GM12878 (cell line): ENCODE data around the gene GAGE10. TPM values are rescaled to one million over a fixed set of nuclear protein-coding genes. Genes with fewer than 3 reads are reported as not detected.

ENCODE experiments used
- ATAC-seq: fragments of 200-7000 bp; cut with Tn5 transposase; 3 replicates; pipeline ENCODE4 v1.9.1; 2020; ENCODE audit warnings: mild to moderate bottlenecking, moderate library complexity
- BruUV-seq: library from RNA; stranded (reverse); fragments of 400-500 nt; replicated peaks from 2 replicates; lab custom pipeline; 2021; lab: Mats Ljungman, UMichigan
- CTCF ChIA-PET: fragments of 300-600 bp; sonication (Branson Sonifier 250); formaldehyde crosslinking; extraction: SDS; loops from one replicate; lab custom pipeline; 2021; ENCODE audit warnings: inconsistent platforms; lab: Yijun Ruan, JAX
- POLR2A ChIA-PET: fragments of 350-600 bp; formaldehyde crosslinking; extraction: SDS; loops from one replicate; lab custom pipeline; 2021; ENCODE audit warnings: inconsistent platforms; lab: Charles Lee
- RAD21 ChIA-PET: fragments of 300-600 bp; sonication (Branson Sonifier 250); formaldehyde crosslinking; loops from one replicate; lab custom pipeline; 2023; ENCODE audit warnings: antibody characterized with exemption; ENCODE audit not compliant: unreplicated experiment; lab: Charles Lee
- SMC1A ChIA-PET: fragments of 300-600 bp; sonication (Branson Sonifier 250); formaldehyde crosslinking; loops from one replicate; lab custom pipeline; 2023; ENCODE audit not compliant: unreplicated experiment, uncharacterized antibody; lab: Charles Lee
- DNase-seq: peaks from one replicate; pipeline ENCODE4 v3.0.0-alpha.2; 2011; ENCODE audit warnings: low read depth, low spot score
- FAIRE-seq: peaks from 3 replicates; lab custom pipeline; 2011; peaks lifted over from hg19 to GRCh38; lab: Jason Lieb, UNC
- H2AFZ ChIP-seq: 2 replicates; pipeline ENCODE4 v1.6.0; 2011; ENCODE audit warnings: low read depth, low read length, control low read depth; ENCODE audit not compliant: control insufficient read depth
- H3K27ac ChIP-seq: 2 replicates; pipeline ENCODE4 v1.5.1; 2011; ENCODE audit warnings: control low read depth; ENCODE audit not compliant: control insufficient read depth, insufficient read depth
- H3K27me3 ChIP-seq, 2 experiments: replicated peaks in 1 of 2; 2 replicates each; pipeline versions ENCODE4 v1.6.0 to v1.6.1; 2011; ENCODE audit warnings: low read length in 1 of 2; ENCODE audit not compliant: control insufficient read depth in 2 of 2, insufficient read depth in 2 of 2
- H3K36me3 ChIP-seq, 2 experiments: 2 replicates each; pipeline ENCODE4 v1.5.1; 2011; ENCODE audit warnings: low read length in 1 of 2; ENCODE audit not compliant: control insufficient read depth in 2 of 2, insufficient read depth in 2 of 2
- H3K4me1 ChIP-seq: 2 replicates; pipeline ENCODE4 v1.6.1; 2011; ENCODE audit warnings: mild to moderate bottlenecking, low read length, moderate library complexity, mixed read lengths; ENCODE audit not compliant: control insufficient read depth, insufficient read depth
- H3K4me2 ChIP-seq: 2 replicates; pipeline ENCODE4 v1.6.0; 2011; ENCODE audit warnings: control low read depth; ENCODE audit not compliant: control insufficient read depth, insufficient read depth
- H3K4me3 ChIP-seq: fragments of 200-600 bp; sonication (generic); 2 replicates; pipeline ENCODE4 v1.5.1; 2016
- H3K79me2 ChIP-seq: 2 replicates; pipeline ENCODE4 v1.6.0; 2011; ENCODE audit warnings: low read length; ENCODE audit not compliant: control insufficient read depth, insufficient read depth
- H3K9ac ChIP-seq: 2 replicates; pipeline ENCODE4 v1.8.0; 2011; ENCODE audit warnings: low read length, control low read depth, mixed read lengths; ENCODE audit not compliant: control insufficient read depth, insufficient read depth
- H3K9me3 ChIP-seq: replicated peaks from 3 replicates; pipeline ENCODE4 v1.5.1; 2011; ENCODE audit warnings: mild to moderate bottlenecking, low read length; ENCODE audit not compliant: control insufficient read depth, insufficient read depth
- H4K20me1 ChIP-seq: 2 replicates; pipeline ENCODE4 v1.6.0; 2011; ENCODE audit not compliant: control insufficient read depth, insufficient read depth
- BHLHE40 ChIP-seq, 2 experiments: fragments of 450-650 bp in 1 of 2; IDR thresholded peaks; 2 replicates each; pipeline ENCODE4 v1.6.1; 2011 to 2017; ENCODE audit warnings: low read depth in 2 of 2, borderline replicate concordance in 1 of 2, improper control_type of control experiment in 1 of 2, low read length in 1 of 2, mild to moderate bottlenecking in 1 of 2
- HDAC6 ChIP-seq: fragments of 200-600 bp; sonication (generic); IDR thresholded peaks from one replicate; pipeline ENCODE4 v1.8.0; 2017; ENCODE audit warnings: antibody characterized with exemption; ENCODE audit not compliant: unreplicated experiment
- USF1 ChIP-seq: IDR thresholded peaks from 2 replicates; pipeline ENCODE4 v1.6.1; 2011; ENCODE audit warnings: borderline replicate concordance, low read depth, mild to moderate bottlenecking, moderate library complexity, mixed read lengths, low read length; ENCODE audit not compliant: insufficient read depth; ENCODE audit errors: extremely low read length
- WGBS: methylation state at CpG from one replicate; pipeline ENCODE4 v1.1.6; 2016; ENCODE audit warnings: low lambda C conversion rate; ENCODE audit not compliant: insufficient replicate concordance, insufficient coverage; ENCODE audit errors: missing lambda C conversion rate; 5-methylcytosine and 5-hydroxymethylcytosine counted together
- in situ Hi-C: fragments of 300-500 bp; cut with MboI; formaldehyde crosslinking; loops from 9 replicates; pipeline ENCODE4 v1.14.3; 2018; ENCODE audit warnings: mixed read lengths
- intact Hi-C: fragments of 100-400 bp; cut with micrococcal nuclease; formaldehyde crosslinking; loops from one replicate; pipeline ENCODE4 v1.14.2; 2022; ENCODE audit not compliant: unreplicated experiment
- polyA plus RNA-seq, 11 experiments: library from polyadenylated mRNA; depleted of rRNA in 4 of 11; unstranded in 6 of 11; stranded (reverse) in 5 of 11; fragments of >200 nt; fragmentation: Nextera tagmentation in 4 of 11; fragmentation: Illumina TruSeq in 1 of 11; extraction: Ambion mirVana in 4 of 11; extraction: Trizol in 1 of 11; gene quantifications; 1 replicate in 1 of 11; 2 replicates in 10 of 11; pipeline versions ENCODE4 v1.2.1 to v1.2.3, GENCODE V29; 2011 to 2016; ENCODE audit warnings: inconsistent platforms in 2 of 11, missing spikeins in 2 of 11, low read depth in 1 of 11
- total RNA-seq, 4 experiments: library from RNA; depleted of rRNA in 3 of 4; stranded (reverse); fragments of >200 nt in 3 of 4; fragmentation: Illumina TruSeq in 1 of 4; extraction: Trizol in 1 of 4; gene quantifications; 2 replicates each; pipeline versions ENCODE4 v1.2.1 to v1.2.3, GENCODE V29; 2013 to 2021
- TF ChIP-seq, protein P1 (sequence below): IDR thresholded peaks from 2 replicates; pipeline ENCODE4 v1.6.1; 2011; ENCODE audit warnings: low read depth, mild to moderate bottlenecking, low read length, moderate library complexity, borderline replicate concordance; ENCODE audit errors: extremely low read depth
- TF ChIP-seq, protein P2 (sequence below): fragments of 150-350 bp; IDR thresholded peaks from 2 replicates; pipeline ENCODE4 v1.6.1; 2016; ENCODE audit warnings: low read depth, low read length
- TF ChIP-seq, protein P3 (sequence below): fragments of 450-650 bp; IDR thresholded peaks from 2 replicates; pipeline ENCODE4 v1.6.1; 2017; ENCODE audit warnings: antibody characterized with exemption, mild to moderate bottlenecking, moderate library complexity

Gene GAGE10
- total and polyA plus RNA-seq, 10 of the 15 experiments (the other 5 are each of a cell fraction or from before 2014, with no cell fraction given): not detected

- no peak for FAIRE-seq
- intact Hi-C loops: no loop called here
- H3K36me3 ChIP-seq: no peaks in the 10 kb centered on the region
Measured at GRCh38 chrX:49260221-49260985, 43.0 kb upstream of the GAGE10 start.

More at GRCh38 chrX:49260221-49260985, 43.0 kb upstream of the GAGE10 start:
- Histone ChIP-seq H3K27ac (no peak overlapping the region), H2AFZ (no peak overlapping the region), H3K27me3 (no peaks in the 10 kb centered on the region), H4K20me1 (no peaks in the 10 kb centered on the region), H3K4me3 (no peak overlapping the region), H3K4me1 (no peaks in the 10 kb centered on the region), H3K9ac (no peak overlapping the region), H3K9me3 (no peaks in the 10 kb centered on the region), H3K4me2 (no peak overlapping the region), H3K79me2 (no peaks in the 10 kb centered on the region)
- no peak for DNase-seq
- ChIA-PET CTCF (no interaction called here), SMC1A (interaction anchor here (1.6 kb wide), 1 partner anchor 68 kb away, joined by 4 read pairs; no protein-coding TSS in a partner anchor), POLR2A (no interaction called here), RAD21 (no interaction called here)
- TF ChIP-seq BHLHE40 (IDR thresholded peaks at IDR 0.05; ENCODE audit: borderline replicate concordance in 1 of 2, low read depth in 2 of 2, low read length in 1 of 2): no peak
- TF ChIP-seq, protein P1, sequence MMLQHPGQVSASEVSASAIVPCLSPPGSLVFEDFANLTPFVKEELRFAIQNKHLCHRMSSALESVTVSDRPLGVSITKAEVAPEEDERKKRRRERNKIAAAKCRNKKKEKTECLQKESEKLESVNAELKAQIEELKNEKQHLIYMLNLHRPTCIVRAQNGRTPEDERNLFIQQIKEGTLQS: no peak
- TF ChIP-seq, protein P2, sequence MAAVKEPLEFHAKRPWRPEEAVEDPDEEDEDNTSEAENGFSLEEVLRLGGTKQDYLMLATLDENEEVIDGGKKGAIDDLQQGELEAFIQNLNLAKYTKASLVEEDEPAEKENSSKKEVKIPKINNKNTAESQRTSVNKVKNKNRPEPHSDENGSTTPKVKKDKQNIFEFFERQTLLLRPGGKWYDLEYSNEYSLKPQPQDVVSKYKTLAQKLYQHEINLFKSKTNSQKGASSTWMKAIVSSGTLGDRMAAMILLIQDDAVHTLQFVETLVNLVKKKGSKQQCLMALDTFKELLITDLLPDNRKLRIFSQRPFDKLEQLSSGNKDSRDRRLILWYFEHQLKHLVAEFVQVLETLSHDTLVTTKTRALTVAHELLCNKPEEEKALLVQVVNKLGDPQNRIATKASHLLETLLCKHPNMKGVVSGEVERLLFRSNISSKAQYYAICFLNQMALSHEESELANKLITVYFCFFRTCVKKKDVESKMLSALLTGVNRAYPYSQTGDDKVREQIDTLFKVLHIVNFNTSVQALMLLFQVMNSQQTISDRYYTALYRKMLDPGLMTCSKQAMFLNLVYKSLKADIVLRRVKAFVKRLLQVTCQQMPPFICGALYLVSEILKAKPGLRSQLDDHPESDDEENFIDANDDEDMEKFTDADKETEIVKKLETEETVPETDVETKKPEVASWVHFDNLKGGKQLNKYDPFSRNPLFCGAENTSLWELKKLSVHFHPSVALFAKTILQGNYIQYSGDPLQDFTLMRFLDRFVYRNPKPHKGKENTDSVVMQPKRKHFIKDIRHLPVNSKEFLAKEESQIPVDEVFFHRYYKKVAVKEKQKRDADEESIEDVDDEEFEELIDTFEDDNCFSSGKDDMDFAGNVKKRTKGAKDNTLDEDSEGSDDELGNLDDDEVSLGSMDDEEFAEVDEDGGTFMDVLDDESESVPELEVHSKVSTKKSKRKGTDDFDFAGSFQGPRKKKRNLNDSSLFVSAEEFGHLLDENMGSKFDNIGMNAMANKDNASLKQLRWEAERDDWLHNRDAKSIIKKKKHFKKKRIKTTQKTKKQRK: no peak
- TF ChIP-seq HDAC6: no peak
- no peak for TF ChIP-seq USF1
- TF ChIP-seq, protein P3, sequence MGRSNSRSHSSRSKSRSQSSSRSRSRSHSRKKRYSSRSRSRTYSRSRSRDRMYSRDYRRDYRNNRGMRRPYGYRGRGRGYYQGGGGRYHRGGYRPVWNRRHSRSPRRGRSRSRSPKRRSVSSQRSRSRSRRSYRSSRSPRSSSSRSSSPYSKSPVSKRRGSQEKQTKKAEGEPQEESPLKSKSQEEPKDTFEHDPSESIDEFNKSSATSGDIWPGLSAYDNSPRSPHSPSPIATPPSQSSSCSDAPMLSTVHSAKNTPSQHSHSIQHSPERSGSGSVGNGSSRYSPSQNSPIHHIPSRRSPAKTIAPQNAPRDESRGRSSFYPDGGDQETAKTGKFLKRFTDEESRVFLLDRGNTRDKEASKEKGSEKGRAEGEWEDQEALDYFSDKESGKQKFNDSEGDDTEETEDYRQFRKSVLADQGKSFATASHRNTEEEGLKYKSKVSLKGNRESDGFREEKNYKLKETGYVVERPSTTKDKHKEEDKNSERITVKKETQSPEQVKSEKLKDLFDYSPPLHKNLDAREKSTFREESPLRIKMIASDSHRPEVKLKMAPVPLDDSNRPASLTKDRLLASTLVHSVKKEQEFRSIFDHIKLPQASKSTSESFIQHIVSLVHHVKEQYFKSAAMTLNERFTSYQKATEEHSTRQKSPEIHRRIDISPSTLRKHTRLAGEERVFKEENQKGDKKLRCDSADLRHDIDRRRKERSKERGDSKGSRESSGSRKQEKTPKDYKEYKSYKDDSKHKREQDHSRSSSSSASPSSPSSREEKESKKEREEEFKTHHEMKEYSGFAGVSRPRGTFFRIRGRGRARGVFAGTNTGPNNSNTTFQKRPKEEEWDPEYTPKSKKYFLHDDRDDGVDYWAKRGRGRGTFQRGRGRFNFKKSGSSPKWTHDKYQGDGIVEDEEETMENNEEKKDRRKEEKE: no peak
- in situ Hi-C loops: no loop called here
- BruUV-seq: no TSS peak
- WGBS: 69% methylated on average over 17 of the region's 17 CpGs
- no peak for ATAC-seq
